Measurements from ENCODE around the gene ZNF438. TPM values are rescaled to one million over a fixed set of nuclear protein-coding genes. Genes with fewer than 3 reads are reported as not detected.
"Not testable (repeated sequence)": the region's sequence is repeated elsewhere in the genome, so short reads cannot be mapped to it uniquely, and the experiment has no call there.

The ZNF438 gene
- total and polyA plus RNA-seq, 2 of the 4 experiments (the other 2 are of a cell fraction): 1.8 to 2.9 TPM

- WGBS, 2 experiments (ENCODE audit: extremely low coverage in 2 of 2, insufficient read length in 1 of 2): no CpG with 5 or more reads among the region's 1 CpG
- H3K27ac ChIP-seq (ENCODE audit: insufficient read depth, low read length); H3K4me2 ChIP-seq (ENCODE audit: low read depth, low read length); in situ Hi-C loops (cut with MboI; ENCODE audit: low sequenced_read_pairs); CTCF ChIA-PET; H3K9me1 ChIP-seq (ENCODE audit: insufficient read depth, low read length); H2BK15ac ChIP-seq (ENCODE audit: low read depth, low read length); H4K20me1 ChIP-seq (ENCODE audit: insufficient read depth, low read length); H3K4me1 ChIP-seq (ENCODE audit: control insufficient read depth, insufficient read depth, low read length); H3K23ac ChIP-seq (ENCODE audit: low read depth, low read length); H3K56ac ChIP-seq (ENCODE audit: extremely low read depth, insufficient read depth, low read length); H3K18ac ChIP-seq (ENCODE audit: low read depth, low read length); H4K5ac ChIP-seq (ENCODE audit: low read depth, low read length); BruUV-seq (replicated peaks); H3K4me3 ChIP-seq (ENCODE audit: insufficient read depth, low read depth, low read length); H3K9ac ChIP-seq (ENCODE audit: low read depth, low read length); H2BK5ac ChIP-seq (ENCODE audit: low read depth, low read length, poor library complexity, severe bottlenecking); H3K14ac ChIP-seq (replicated peaks; ENCODE audit: low read depth, low read length); H4K8ac ChIP-seq (ENCODE audit: low read depth in 2 of 2, low read length in 2 of 2); DNase-seq; H2AFZ ChIP-seq (replicated peaks; ENCODE audit: low read length, poor library complexity); POLR2A ChIA-PET (ENCODE audit: unreplicated experiment); ATAC-seq (ENCODE audit: low read depth); intact Hi-C loops (cut with micrococcal nuclease); H3K9me3 ChIP-seq (ENCODE audit: control insufficient read depth, insufficient read depth, low read length); H2BK20ac ChIP-seq (ENCODE audit: low read depth, low read length); H4K91ac ChIP-seq (ENCODE audit: insufficient read depth, low read depth, low read length); H2AK5ac ChIP-seq (ENCODE audit: low read depth, low read length); H2AK9ac ChIP-seq (replicated peaks; ENCODE audit: low read depth, low read length, poor library complexity); H3K27me3 ChIP-seq (ENCODE audit: control insufficient read depth, insufficient read depth, low read length); H2BK120ac ChIP-seq (ENCODE audit: low read depth, low read length); dilution Hi-C loops (cut with HindIII; ENCODE audit: low sequenced_read_pairs, unreplicated experiment); H3K36me3 ChIP-seq (ENCODE audit: control insufficient read depth, insufficient read depth, low read length); H3K4ac ChIP-seq (ENCODE audit: low read depth, low read length): not testable (repeated sequence)
- H3K79me1 ChIP-seq (ENCODE audit: low read depth in 1 of 2, low read length in 2 of 2): peaks cover 30 to 50% of the 10 kb centered on the region in 2 experiments
These were observed 5.4 kb downstream of the ZNF438 start for GRCh38 chr10:31026279-31026678.
